HUES48 (cell line): ENCODE data around the gene TGFBR1.

ENCODE experiments used
- H3K27ac ChIP-seq: one replicate; pipeline ENCODE4 v1.7.0; 2013; ENCODE audit warnings: low read depth, low read length, inconsistent platforms
- H3K27me3 ChIP-seq: 2 replicates; pipeline ENCODE4 v1.6.1; 2013; ENCODE audit warnings: mild to moderate bottlenecking, low read length; ENCODE audit not compliant: control insufficient read depth, insufficient read depth
- H3K36me3 ChIP-seq: 2 replicates; pipeline ENCODE4 v1.6.1; 2013; ENCODE audit warnings: low read length; ENCODE audit not compliant: control insufficient read depth, insufficient read depth
- H3K4me1 ChIP-seq: 2 replicates; pipeline ENCODE4 v1.6.1; 2013; ENCODE audit warnings: mild to moderate bottlenecking, low read length; ENCODE audit not compliant: control insufficient read depth, insufficient read depth
- H3K4me3 ChIP-seq: 2 replicates; pipeline ENCODE4 v1.5.1; 2013; ENCODE audit warnings: mild to moderate bottlenecking, low read depth, low read length
- H3K9ac ChIP-seq: 2 replicates; pipeline ENCODE4 v1.6.1; 2013; ENCODE audit warnings: mild to moderate bottlenecking, low read depth, low read length, moderate library complexity
- H3K9me3 ChIP-seq: 2 replicates; pipeline ENCODE4 v1.6.1; 2013; ENCODE audit warnings: low read length; ENCODE audit not compliant: control insufficient read depth, insufficient read depth

Gene TGFBR1

DNA sequence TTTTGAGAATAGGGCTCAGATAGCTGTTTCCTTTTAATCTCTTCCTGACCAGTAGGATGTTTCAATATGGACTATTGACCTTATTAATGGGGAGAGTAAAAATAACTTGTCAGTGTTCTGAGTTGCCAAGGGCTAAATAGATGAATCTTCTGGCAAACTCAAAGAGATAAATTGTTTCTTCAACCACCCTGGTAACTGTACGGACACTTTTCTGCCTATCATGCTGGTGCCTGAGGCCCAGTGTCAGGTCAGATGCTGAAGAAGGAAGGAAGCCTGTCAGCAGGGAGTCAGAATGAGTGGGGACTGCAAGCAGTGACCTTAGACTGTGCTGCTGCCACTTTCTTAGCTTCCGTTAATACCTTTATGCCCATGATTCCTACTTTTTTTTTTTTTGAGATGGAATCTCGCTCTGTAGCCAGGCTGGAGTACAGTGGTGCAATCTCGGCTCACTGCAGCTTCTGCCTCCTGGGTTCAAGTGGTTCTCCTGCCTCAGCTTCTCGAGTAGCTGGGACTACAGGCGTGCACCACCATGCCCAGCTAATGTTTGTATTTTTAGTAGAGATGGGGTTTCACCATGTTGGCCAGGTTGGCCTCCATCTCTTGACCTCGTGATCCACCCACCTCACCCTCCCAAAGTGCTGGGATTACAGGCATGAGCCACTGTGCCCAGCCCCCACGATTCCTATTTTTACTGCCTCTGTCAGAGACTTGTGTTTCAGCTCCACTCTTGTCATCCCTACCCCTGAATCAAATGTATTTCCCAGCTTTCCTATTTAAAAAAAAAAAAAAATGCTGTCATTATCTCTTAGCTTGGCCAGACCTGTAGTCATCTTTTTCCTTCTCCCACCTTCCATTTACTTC, 33.7 kb downstream of the TGFBR1 start:
- H3K36me3 ChIP-seq = peaks cover 42% of the 10 kb centered on the region
- no peak overlapping the region for H3K27ac ChIP-seq
- no peak overlapping the region for H3K9ac ChIP-seq
- H3K9me3 ChIP-seq = no peaks in the 10 kb centered on the region
- H3K4me3 ChIP-seq = no peak overlapping the region
- H3K4me1 ChIP-seq = peaks cover 5% of the 10 kb centered on the region
- no peaks in the 10 kb centered on the region for H3K27me3 ChIP-seq

DNA sequence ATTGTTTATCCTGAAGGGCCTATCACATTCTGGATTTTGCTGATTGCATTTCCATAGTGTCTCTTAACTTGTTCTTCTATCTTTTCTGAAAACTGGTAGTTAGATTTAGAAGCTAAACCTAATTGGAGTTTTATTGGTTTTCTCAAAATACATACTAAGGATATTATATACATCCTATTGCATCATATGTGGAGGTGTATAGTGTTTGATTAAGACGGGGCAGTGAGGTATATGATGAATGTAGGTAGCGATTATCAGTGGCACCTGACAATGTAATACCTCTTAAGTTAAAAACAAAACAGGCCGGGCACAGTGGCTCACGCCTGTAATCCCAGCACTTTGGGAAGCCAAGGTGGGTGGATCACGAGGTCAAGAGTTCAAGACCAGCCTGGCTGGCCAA, 35.0 kb downstream of the TGFBR1 start:
- Histone ChIP-seq H3K9ac (no peak overlapping the region), H3K4me3 (no peak overlapping the region), H3K4me1 (peaks cover 5% of the 10 kb centered on the region), H3K9me3 (no peaks in the 10 kb centered on the region), H3K27me3 (no peaks in the 10 kb centered on the region), H3K36me3 (peaks cover 53% of the 10 kb centered on the region), H3K27ac (no peak overlapping the region)

DNA sequence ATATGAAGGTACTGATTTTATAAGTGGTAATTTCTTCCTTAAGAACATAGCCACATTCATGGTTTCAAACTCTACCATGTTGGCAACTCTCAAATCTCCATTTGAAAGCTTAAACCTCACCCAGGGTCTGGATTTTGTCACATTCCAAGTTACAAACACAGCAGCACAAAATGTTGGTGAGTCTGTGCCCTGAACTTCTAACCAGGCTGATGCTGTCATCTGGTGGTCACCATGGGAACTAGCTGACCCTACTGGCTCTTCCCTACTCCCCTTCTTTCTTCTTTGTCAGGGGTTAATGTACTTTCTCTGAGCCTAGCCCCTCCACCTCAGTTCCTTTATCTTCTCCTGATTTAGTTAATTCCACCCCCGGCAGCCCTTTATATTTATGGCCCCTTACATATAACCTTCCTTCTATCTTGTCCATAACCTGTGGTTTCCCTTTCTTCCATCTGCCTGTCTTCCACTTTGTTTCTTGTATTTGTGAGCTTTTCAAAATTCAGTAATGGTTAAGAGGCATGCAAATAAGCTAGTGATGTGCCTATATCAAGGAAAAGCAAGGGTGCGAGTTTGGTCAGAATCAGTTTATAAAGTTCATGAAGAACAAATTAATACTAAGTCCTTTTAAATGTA, 35.9 kb downstream of the TGFBR1 start:
- no peak overlapping the region for H3K9ac ChIP-seq
- peaks cover 5% of the 10 kb centered on the region for H3K4me1 ChIP-seq
- H3K36me3 ChIP-seq = peaks cover 62% of the 10 kb centered on the region
- no peaks in the 10 kb centered on the region for H3K27me3 ChIP-seq
- H3K4me3 ChIP-seq = no peak overlapping the region
- H3K27ac ChIP-seq = no peak overlapping the region
- no peaks in the 10 kb centered on the region for H3K9me3 ChIP-seq

DNA sequence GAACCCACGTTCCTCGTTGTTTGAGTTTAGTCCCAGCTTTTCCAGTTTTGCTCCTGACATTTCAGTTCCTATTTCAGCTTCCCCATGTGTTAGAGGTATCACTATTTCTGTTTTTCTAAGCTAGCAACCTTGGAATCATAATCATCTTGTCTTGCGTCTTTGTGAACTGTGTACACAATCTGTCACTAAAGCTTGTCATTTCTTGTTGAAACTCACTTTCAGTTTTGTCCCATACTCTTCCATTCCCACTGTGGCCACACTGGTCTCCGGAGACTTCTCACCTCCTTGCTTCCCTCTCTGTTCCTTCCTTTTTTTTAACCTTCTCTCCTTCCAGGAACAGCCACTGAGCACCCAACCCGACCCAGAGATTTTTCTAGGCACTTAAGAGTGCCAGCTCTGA, 36.9 kb downstream of the TGFBR1 start:
- H3K27ac ChIP-seq = no peak overlapping the region
- no peak overlapping the region for H3K4me3 ChIP-seq
- no peak overlapping the region for H3K9ac ChIP-seq
- peaks cover 5% of the 10 kb centered on the region for H3K4me1 ChIP-seq
- peaks cover 73% of the 10 kb centered on the region for H3K36me3 ChIP-seq
- H3K27me3 ChIP-seq = no peaks in the 10 kb centered on the region
- H3K9me3 ChIP-seq = no peaks in the 10 kb centered on the region

DNA sequence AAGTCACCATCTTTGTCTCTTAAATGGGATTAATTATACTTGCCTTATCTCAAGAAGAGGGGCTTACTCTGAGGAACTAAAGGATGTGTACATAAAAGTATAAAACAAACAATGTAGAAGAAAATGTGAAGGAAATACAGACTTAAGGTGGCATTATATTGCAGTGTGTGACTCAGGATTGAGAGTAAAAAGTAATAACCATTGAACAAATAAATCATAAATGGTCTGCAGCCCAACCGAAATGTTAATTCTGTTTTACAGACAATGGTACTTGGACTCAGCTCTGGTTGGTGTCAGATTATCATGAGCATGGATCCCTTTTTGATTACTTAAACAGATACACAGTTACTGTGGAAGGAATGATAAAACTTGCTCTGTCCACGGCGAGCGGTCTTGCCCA, 37.4 kb downstream of the TGFBR1 start:
- Histone ChIP-seq H3K9ac (no peak overlapping the region), H3K4me3 (no peak overlapping the region), H3K27ac (no peak overlapping the region), H3K9me3 (no peaks in the 10 kb centered on the region), H3K4me1 (peaks cover 5% of the 10 kb centered on the region), H3K27me3 (no peaks in the 10 kb centered on the region), H3K36me3 (peaks cover 77% of the 10 kb centered on the region)

DNA sequence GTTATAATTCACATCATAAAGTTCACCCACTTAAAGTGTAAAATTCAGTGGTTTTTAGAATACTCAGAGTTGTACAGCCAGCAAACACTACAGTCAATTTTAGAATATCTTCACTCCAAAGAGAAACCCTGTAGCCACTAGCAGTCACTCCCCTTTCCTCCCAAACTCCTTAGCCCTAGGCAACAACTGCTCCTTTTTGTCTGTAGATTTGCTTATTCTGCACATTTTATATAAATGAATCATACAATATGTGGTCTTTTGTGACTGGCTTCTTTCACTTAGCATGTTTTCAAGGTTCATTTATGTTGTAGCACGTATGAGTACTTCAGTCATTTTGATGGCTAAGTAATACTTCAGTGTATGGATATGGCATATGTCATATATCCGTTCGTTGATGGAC, 38.7 kb downstream of the TGFBR1 start:
- H3K4me1 ChIP-seq = peaks cover 5% of the 10 kb centered on the region
- no peak overlapping the region for H3K9ac ChIP-seq
- H3K4me3 ChIP-seq = no peak overlapping the region
- H3K27ac ChIP-seq = no peak overlapping the region
- no peaks in the 10 kb centered on the region for H3K9me3 ChIP-seq
- peaks cover 79% of the 10 kb centered on the region for H3K36me3 ChIP-seq
- no peaks in the 10 kb centered on the region for H3K27me3 ChIP-seq

DNA sequence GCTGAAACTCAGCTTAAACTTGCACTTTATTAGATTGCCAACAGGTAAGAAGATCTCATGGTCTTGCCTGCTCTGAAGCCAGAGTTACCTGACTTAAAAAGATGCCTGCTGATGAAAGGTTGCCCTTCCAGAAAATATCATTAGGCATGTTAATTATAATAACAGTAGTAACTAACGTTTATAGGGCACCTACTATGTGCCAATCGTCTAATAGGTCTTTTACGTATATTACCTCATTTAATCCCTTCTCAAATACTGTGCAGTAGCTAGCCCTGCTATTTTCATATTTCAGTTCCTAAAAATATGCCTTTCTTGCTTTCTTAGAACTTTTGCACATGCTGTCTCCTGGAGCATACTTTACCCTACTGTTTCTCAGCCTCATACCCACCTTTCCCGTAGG, 40.1 kb downstream of the TGFBR1 start:
- peaks cover 79% of the 10 kb centered on the region for H3K36me3 ChIP-seq

DNA sequence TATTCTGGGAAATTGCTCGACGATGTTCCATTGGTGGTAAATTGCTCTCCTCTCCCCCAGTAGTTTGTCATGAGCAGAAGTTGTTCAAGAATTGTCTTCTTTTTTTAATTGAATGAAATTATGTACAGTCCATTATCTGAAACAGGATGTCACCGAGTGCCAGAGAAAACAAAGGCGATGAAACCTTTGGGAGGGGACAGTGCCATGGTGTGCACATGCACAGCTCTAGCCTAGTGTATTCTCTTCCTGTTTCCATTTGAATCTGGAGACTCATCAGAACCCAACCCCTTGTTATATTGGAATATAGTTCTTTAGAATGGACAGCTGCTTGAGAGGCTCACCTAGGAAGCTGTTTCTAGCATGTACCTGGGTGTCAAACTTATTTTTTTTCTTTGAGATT, 41.7 kb downstream of the TGFBR1 start:
- Histone ChIP-seq H3K27ac (no peak overlapping the region), H3K4me1 (peaks cover 12% of the 10 kb centered on the region; the same call in 1 of the 2 replicates), H3K27me3 (no peaks in the 10 kb centered on the region), H3K9me3 (no peaks in the 10 kb centered on the region), H3K9ac (no peak overlapping the region), H3K4me3 (no peak overlapping the region), H3K36me3 (peaks cover 90% of the 10 kb centered on the region)

More for the DNA sequence above, 40.1 kb downstream of the TGFBR1 start:
- Histone ChIP-seq H3K9ac (no peak overlapping the region), H3K4me3 (no peak overlapping the region), H3K27me3 (no peaks in the 10 kb centered on the region), H3K4me1 (peaks cover 9% of the 10 kb centered on the region), H3K27ac (no peak overlapping the region), H3K9me3 (no peaks in the 10 kb centered on the region)

DNA sequence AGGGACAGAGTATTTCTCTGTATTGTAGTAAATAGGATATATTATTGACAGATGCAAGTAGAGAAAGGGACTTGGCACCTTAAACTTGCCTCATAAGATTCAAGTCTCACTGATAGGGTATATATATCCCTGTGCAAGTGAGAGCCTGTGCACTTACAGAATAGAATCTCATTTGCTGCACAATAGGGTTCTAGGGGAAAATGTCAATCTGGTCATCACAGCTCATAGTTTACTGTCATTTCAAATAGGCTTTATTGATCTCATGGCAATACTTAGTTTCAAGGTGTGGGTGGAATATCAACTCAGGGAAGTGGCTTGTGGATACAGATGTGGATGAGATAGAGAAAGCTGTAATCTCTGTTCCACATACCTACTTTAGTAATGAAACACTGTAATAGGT, 42.3 kb downstream of the TGFBR1 start:
- Histone ChIP-seq H3K27ac (no peak overlapping the region), H3K36me3 (peaks cover 86% of the 10 kb centered on the region), H3K9me3 (no peaks in the 10 kb centered on the region), H3K27me3 (no peaks in the 10 kb centered on the region), H3K4me3 (no peak overlapping the region), H3K9ac (no peak overlapping the region), H3K4me1 (peaks cover 12% of the 10 kb centered on the region; the same call in 1 of the 2 replicates)

DNA sequence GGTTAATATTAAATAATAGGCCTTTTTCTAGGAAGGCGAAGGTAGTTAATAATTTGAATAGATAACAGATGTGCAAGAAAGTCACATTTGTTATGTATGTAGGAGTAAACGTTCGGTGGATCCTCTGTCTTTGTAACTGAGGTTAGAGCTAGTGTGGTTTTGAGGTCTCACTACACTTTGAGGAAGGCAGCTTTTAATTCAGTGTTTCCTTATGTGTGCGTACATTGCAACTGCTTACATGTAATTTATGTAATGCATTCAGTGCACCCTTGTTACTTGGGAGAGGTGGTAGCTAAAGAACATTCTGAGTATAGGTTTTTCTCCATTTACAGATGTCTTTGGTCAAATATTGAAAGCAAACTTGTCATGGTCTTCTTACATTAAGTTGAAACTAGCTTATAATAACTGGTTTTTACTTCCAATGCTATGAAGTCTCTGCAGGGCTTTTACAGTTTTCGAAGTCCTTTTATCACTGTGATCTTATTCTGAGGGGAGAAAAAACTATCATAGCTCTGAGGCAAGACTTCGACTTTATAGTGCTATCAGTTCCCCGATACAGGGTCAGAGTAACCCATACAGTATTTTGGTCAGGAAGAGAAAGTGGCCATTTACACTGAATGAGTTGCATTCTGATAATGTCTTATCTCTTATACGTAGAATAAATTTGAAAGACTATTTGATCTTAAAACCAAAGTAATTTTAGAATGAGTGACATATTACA, 45.7 kb downstream of the TGFBR1 start:
- no peaks in the 10 kb centered on the region for H3K27me3 ChIP-seq
- H3K9me3 ChIP-seq = no peaks in the 10 kb centered on the region
- H3K27ac ChIP-seq = no peak overlapping the region

DNA sequence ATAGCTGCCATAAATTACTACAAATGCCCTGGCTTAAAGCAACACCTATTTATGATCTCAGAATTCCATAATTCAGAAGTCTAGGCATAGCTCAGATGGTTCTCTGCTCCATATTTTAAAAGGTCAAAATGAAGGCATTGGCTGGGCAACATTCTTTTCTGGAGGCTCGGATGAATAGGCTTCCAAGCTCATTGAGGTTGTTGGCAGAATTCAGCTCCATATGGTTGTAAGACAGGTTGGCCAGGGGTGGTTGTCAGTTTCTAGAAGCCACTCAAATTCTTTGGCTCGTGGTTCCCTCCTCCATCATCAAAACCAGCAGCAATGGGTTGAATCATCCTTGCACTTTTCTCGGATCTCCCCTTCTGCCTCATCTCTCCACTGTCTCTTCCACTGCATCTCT, 49.4 kb downstream of the TGFBR1 start:
- Histone ChIP-seq H3K27me3 (no peaks in the 10 kb centered on the region), H3K9me3 (no peaks in the 10 kb centered on the region), H3K36me3 (peaks cover 25% of the 10 kb centered on the region), H3K4me1 (peaks cover 12% of the 10 kb centered on the region; the same call in 1 of the 2 replicates), H3K9ac (no peak overlapping the region), H3K4me3 (no peak overlapping the region), H3K27ac (no peak overlapping the region)

More for the DNA sequence above, 45.7 kb downstream of the TGFBR1 start:
- H3K4me3 ChIP-seq = no peak overlapping the region
- H3K36me3 ChIP-seq = peaks cover 60% of the 10 kb centered on the region
- peaks cover 12% of the 10 kb centered on the region; the same call in 1 of the 2 replicates for H3K4me1 ChIP-seq
- no peak overlapping the region for H3K9ac ChIP-seq
